ENCODE data around the gene ZBTB40.

DNA sequence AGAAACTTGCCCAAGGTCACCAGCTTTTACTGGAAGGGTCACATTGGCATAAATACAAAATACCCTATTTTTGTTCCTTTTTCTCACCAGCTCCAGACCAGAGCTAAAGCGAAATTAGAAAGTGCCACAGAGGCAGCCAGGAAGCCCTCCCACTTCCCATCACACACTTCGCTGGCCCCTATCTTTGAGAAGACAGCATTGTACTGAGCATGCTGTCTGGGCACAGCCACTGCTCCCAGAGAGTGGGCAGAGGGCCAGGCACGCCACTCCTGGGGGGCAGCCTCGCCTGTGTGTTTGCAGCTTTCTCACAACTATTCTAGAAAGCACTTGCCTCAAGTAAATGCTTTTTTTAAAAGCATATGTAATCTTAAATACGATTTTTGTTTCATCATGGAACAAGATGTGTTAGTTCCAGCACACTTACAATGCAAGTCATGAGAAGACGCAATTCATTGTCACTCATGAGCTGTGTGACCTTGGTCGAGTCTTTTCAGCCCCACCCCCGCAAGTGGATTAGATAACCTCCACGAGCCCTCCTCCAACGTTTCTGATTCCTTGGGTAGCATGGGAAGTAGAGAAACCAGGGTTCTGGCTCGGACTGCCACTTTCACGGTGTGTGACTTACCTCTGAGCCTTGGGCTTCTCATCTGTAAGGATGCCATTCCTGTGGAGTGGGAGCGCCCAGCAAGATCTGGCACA is 85.9 kb downstream of the ZBTB40 start:
- TF ChIP-seq POLR2A (IDR thresholded peaks at IDR 0.05; ENCODE audit: low read depth, low read length) (no peak), TAF1 (IDR thresholded peaks at IDR 0.05; ENCODE audit: low read depth, low read length) (no peak), POLR2AphosphoS5 (IDR thresholded peaks at IDR 0.05; ENCODE audit: low read depth, low read length) (no peak), PAX5 (IDR thresholded peaks at IDR 0.05; ENCODE audit: insufficient read depth, low read length, severe bottlenecking) (no peak)

Measured in GM12891 (cell line).